C4-2B (cell line): Measurements from ENCODE around the gene RXRA.

Source experiments
- H3K27ac ChIP-seq: fragments of 450-650 bp; 2 replicates; pipeline ENCODE4 v1.5.1; 2017
- CTCF ChIP-seq: fragments of 450-650 bp; conservative IDR thresholded peaks from 2 replicates; pipeline ENCODE4 v1.5.1; 2017; ENCODE audit warnings: mild to moderate bottlenecking
- ZFX ChIP-seq: fragments of 450-650 bp; IDR thresholded peaks from 2 replicates; pipeline ENCODE4 v1.6.1; 2017

RXRA gene

GRCh38 chr9:134332266-134332665 lies 6.0 kb downstream of the RXRA start:
- H3K27ac ChIP-seq, result no peak overlapping the region
- TF ChIP-seq CTCF (no peak), ZFX (no peak)

- no peak for TF ChIP-seq CTCF
- TF ChIP-seq ZFX, result no peak
These were observed 6.6 kb downstream of the RXRA start for GRCh38 chr9:134332841-134333233.

GRCh38 chr9:134333234-134333873 lies 7.1 kb downstream of the RXRA start:
- no peak overlapping the region for H3K27ac ChIP-seq

More at GRCh38 chr9:134332841-134333233, 6.6 kb downstream of the RXRA start:
- no peak overlapping the region for H3K27ac ChIP-seq

GRCh38 chr9:134333874-134334581 lies 7.8 kb downstream of the RXRA start:
- TF ChIP-seq CTCF (no peak), ZFX (no peak)
- H3K27ac ChIP-seq, result no peak overlapping the region

More at GRCh38 chr9:134333234-134333873, 7.1 kb downstream of the RXRA start:
- no peak for TF ChIP-seq CTCF
- TF ChIP-seq ZFX, result no peak

- H3K27ac ChIP-seq, result no peak overlapping the region
- TF ChIP-seq CTCF (no peak), ZFX (no peak)
These were observed 8.8 kb downstream of the RXRA start for GRCh38 chr9:134335061-134335460.

GRCh38 chr9:134335486-134336220 lies 9.4 kb downstream of the RXRA start:
- H3K27ac ChIP-seq, result no peak overlapping the region
- TF ChIP-seq ZFX (no peak), CTCF (no peak)

- TF ChIP-seq CTCF (no peak), ZFX (no peak)
- H3K27ac ChIP-seq, result no peak overlapping the region
These were observed 10.0 kb downstream of the RXRA start for GRCh38 chr9:134336228-134336627.
